ENCODE data around the gene MAP4K4. TPM values are rescaled to one million over a fixed set of nuclear protein-coding genes. Genes with fewer than 3 reads are reported as not detected.

MAP4K4 gene
- total RNA-seq = 10 to 100 TPM; 54.9 to 91.7 TPM
- 10 to 100 TPM; 19.7 to 53.1 TPM for polyA plus RNA-seq
- long read RNA-seq, donor 1, partial matches to known transcripts = 62 of 62 reads
- long read RNA-seq, donor 1, other reads (novel, unspliced or antisense) = 0 of 62 reads
- long read RNA-seq, donor 2, partial matches to known transcripts = 8 of 8 reads
- long read RNA-seq, donor 2, other reads (novel, unspliced or antisense) = 0 of 8 reads
- long read RNA-seq, donor 3, partial matches to known transcripts = 38 of 40 reads
- long read RNA-seq, donor 3, other reads (novel, unspliced or antisense) = 0 of 40 reads
- long read RNA-seq, donor 4, partial matches to known transcripts = 19 of 21 reads
- long read RNA-seq, donor 4, other reads (novel, unspliced or antisense) = 0 of 21 reads
- long read RNA-seq, donor 5, partial matches to known transcripts = 103 of 107 reads
- long read RNA-seq, donor 5, other reads (novel, unspliced or antisense) = 0 of 107 reads

DNA sequence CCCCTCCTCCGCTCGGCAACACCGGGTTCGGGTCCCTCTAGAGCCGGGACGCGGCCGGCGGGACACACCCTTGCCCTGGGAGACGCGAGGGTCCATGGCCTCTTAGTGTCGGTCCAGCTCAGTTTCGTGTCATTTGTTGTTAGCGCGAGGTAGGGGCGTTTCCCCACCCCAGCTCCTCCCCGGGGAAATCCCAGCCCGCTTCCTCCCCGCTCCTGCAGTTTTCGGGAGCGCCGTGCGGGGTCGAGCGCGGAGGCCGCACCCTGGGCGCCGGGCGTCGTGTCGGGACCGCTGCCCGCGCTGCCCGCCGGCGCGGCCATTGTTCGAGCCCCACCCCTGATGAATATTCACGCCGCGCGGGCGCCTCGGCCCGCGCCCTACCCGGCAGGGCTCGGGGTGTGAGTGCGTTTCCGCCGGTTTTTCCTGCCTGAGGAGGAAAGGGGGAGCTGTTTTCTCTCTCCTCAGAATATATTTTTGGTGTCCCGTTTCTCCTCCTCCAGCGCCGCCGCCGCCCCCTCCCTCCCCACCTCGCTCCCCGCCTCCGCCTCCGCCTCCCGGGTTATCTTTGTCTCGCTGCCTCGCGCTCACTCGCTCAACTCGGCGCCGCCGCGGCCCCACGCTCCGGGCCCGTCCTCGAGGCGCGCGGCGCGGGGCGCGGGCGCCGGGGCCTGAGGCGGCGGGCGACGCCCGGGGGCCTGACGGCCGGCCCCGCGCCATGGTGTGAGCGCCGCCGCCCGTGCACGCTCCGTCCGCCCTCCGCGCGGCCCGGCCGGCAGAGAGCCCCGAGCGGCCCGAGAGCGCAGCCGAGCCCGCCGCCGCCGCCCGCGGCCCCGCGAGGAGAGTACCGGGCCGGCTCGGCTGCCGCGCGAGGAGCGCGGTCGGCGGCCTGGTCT lies at the start of gene MAP4K4:
Gene MAP4K4, plus strand, starts transcription at position 584 of the 890 bp plus-strand sequence. CDS start 374 bp downstream, outside the sequence.
- peak within 1 kb of the TSS; percentile 85 for H3K4me3 ChIP-seq
- H3K27ac ChIP-seq (ENCODE audit: low read depth in 1 of 2, low read length in 1 of 2) = peak within 1 kb of the TSS; percentile 93 to 100
- H3K36me3 ChIP-seq (ENCODE audit: control insufficient read depth in 4 of 4, insufficient read depth in 4 of 4, low read length in 4 of 4) = no peaks in the 10 kb centered on the region
- H3K27me3 ChIP-seq (ENCODE audit: control insufficient read depth in 3 of 3, insufficient read depth in 3 of 3, low read length in 2 of 3) = no peaks in the 10 kb centered on the region
- H3K4me1 ChIP-seq (ENCODE audit: control insufficient read depth in 5 of 5, insufficient read depth in 5 of 5, low read length in 5 of 5) = peaks cover 0 to 35% (median 3%) of the 10 kb centered on the region in 5 donors
- ATAC-seq (ENCODE audit: insufficient read depth, low FRiP score) (peak; percentile 87), DNase-seq (peak; percentile 90 to 93 (median 91))
- H3K9me3 ChIP-seq (ENCODE audit: control insufficient read depth in 4 of 4, insufficient read depth in 3 of 4, low read length in 3 of 4) = peaks cover 0 to 2% (median 0%) of the 10 kb centered on the region in 4 donors
- peak within 1 kb of the TSS; percentile 76 to 79 for H3K9ac ChIP-seq (ENCODE audit: insufficient read depth in 1 of 2, low read length in 2 of 2)
- TF ChIP-seq, protein P1, sequence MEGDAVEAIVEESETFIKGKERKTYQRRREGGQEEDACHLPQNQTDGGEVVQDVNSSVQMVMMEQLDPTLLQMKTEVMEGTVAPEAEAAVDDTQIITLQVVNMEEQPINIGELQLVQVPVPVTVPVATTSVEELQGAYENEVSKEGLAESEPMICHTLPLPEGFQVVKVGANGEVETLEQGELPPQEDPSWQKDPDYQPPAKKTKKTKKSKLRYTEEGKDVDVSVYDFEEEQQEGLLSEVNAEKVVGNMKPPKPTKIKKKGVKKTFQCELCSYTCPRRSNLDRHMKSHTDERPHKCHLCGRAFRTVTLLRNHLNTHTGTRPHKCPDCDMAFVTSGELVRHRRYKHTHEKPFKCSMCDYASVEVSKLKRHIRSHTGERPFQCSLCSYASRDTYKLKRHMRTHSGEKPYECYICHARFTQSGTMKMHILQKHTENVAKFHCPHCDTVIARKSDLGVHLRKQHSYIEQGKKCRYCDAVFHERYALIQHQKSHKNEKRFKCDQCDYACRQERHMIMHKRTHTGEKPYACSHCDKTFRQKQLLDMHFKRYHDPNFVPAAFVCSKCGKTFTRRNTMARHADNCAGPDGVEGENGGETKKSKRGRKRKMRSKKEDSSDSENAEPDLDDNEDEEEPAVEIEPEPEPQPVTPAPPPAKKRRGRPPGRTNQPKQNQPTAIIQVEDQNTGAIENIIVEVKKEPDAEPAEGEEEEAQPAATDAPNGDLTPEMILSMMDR (IDR thresholded peaks at IDR 0.05; ENCODE audit: control extremely low read depth, extremely low read depth) = no peak
- WGBS, 2 donors = 0% methylated on average over 103 to 129 of the region's 129 CpGs

DNA sequence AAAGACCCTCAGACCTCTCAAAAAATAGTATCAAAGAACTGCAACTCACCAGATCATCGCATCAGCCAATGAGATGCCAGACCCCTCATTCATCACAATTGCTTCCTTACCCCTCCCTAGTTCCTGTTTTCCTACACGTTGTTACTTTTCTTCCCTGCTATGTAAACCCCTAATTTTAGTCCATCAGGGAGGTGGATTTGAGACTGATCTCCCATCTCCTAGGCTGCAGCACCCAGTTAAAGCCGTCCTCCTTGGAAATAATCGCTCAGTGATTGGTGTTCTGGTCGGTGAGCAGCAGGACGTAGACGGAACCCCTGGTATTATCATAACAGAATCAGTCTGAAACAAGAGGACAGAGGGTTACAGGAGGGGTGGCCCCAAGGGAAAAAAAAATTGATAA lies 44.0 kb upstream of the MAP4K4 start:
- DNase-seq (no peak), ATAC-seq (ENCODE audit: insufficient read depth, low FRiP score) (no peak)
- H3K9ac ChIP-seq (ENCODE audit: insufficient read depth in 1 of 2, low read length in 2 of 2) = no peak overlapping the region
- H3K27me3 ChIP-seq (ENCODE audit: control insufficient read depth in 3 of 3, insufficient read depth in 3 of 3, low read length in 2 of 3) = no peaks in the 10 kb centered on the region
- H3K4me3 ChIP-seq = no peak overlapping the region
- no peak overlapping the region for H3K27ac ChIP-seq (ENCODE audit: low read depth in 1 of 2, low read length in 1 of 2)
- TF ChIP-seq, protein P1 (IDR thresholded peaks at IDR 0.05; ENCODE audit: control extremely low read depth, extremely low read depth) = no peak
- H3K4me1 ChIP-seq (ENCODE audit: control insufficient read depth in 5 of 5, insufficient read depth in 5 of 5, low read length in 5 of 5) = peaks cover under 1 to 11% (median 3%) of the 10 kb centered on the region in 5 donors
- no peaks in the 10 kb centered on the region for H3K9me3 ChIP-seq (ENCODE audit: control insufficient read depth in 4 of 4, insufficient read depth in 3 of 4, low read length in 3 of 4)
- WGBS, 2 donors = 77 to 81% methylated on average over 7 of the region's 7 CpGs
- H3K36me3 ChIP-seq (ENCODE audit: control insufficient read depth in 4 of 4, insufficient read depth in 4 of 4, low read length in 4 of 4) = no peaks in the 10 kb centered on the region

DNA sequence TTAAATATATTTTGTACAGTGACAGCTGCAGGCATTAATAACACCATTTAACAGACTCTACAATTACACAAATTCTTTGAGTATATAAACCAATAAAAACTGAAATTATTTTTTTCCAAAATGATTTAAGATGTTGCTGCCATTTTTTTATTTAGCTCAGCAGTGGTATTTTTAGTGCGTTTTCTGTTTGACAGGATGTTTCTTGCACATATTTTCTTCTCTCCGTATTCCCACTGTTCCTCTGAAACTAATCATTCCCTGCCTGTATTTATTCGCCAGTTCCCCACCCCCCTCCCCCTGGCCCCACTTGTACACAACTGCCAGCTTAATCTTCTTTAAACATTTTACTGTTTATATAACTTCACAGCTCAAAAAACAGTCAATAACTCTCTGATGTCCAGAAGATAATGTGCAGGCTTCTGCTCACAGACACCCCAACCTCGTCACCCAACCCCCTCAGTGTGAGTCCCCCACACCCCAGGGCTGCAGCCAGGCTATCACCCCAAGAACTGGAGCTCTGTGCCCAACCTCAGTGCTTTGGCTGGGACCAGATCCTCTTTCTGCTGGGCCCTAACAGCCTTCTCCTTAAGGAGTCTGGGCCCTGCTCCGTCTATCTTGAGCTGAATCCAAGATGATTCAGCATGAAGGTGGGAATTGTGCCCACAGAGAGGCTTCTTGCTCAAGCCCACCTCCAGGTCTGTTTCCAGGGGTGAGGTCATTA lies 41.6 kb upstream of the MAP4K4 start:
- ATAC-seq (ENCODE audit: insufficient read depth, low FRiP score) (no peak), DNase-seq (peak; percentile 54 to 77 (median 75))
- 65 to 73% methylated on average over 5 of the region's 5 CpGs for WGBS, 2 donors
- Histone ChIP-seq H3K36me3 (ENCODE audit: control insufficient read depth in 4 of 4, insufficient read depth in 4 of 4, low read length in 4 of 4) (no peaks in the 10 kb centered on the region), H3K27me3 (ENCODE audit: control insufficient read depth in 3 of 3, insufficient read depth in 3 of 3, low read length in 2 of 3) (no peaks in the 10 kb centered on the region), H3K27ac (ENCODE audit: low read depth in 1 of 2, low read length in 1 of 2) (no peak overlapping the region), H3K4me1 (ENCODE audit: control insufficient read depth in 5 of 5, insufficient read depth in 5 of 5, low read length in 5 of 5) (peaks cover 1 to 11% (median 4%) of the 10 kb centered on the region in 5 donors), H3K4me3 (no peak overlapping the region), H3K9ac (ENCODE audit: insufficient read depth in 1 of 2, low read length in 2 of 2) (no peak overlapping the region), H3K9me3 (ENCODE audit: control insufficient read depth in 4 of 4, insufficient read depth in 3 of 4, low read length in 3 of 4) (no peaks in the 10 kb centered on the region)
- TF ChIP-seq, protein P1 (IDR thresholded peaks at IDR 0.05; ENCODE audit: control extremely low read depth, extremely low read depth) = no peak

All from lung (tissue), 16 donors.